GM19455 (cell line): ENCODE results near the gene PCDH15.
"Not testable (repeated sequence)": the region's sequence is repeated elsewhere in the genome, so short reads cannot be mapped to it uniquely, and the experiment has no call there.

ENCODE experiments used
- ATAC-seq: cut with Tn5 transposase; IDR thresholded peaks from one replicate; pipeline ENCODE4 v1.9.1; 2021; ENCODE audit not compliant: unreplicated experiment

PCDH15 gene

DNA sequence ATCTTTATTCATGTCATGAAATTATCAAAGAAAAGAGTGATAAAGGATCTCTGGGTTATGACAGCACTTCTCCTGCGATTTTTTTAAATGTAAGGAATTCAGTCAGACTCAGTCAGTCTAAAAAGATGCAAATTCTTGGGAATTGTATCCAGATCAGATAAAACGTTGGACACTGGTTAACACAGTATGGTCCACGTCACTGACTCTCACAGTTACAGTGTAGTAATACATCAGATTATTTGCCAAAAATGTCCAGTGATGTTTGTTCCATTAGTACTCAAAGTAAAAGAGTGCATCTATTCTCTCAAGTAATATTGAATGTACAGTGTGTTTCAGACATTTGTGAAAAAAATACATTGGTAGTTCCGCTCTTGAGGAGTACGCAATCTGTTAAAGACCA is 224.5 kb downstream of the PCDH15 start:
- ATAC-seq, result no peak

DNA sequence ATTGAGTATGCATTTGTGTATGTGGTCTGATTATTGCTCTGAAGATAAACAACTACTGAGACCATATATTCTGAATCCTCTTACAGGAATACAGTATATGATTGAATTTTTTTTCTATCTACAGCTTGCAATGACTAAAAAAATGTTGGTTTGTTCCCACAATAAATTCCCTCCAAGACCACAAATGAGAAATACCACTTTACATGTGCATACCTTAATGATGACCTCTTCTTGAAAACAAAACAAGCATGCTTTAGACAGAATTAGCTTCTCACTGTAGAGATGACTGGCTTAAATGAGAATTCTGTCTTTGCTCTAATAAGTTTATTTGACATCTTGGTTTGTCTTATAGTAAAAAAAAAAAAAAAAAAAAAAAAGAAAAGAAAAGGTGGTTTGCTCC is 241.5 kb downstream of the PCDH15 start:
- no peak for ATAC-seq

DNA sequence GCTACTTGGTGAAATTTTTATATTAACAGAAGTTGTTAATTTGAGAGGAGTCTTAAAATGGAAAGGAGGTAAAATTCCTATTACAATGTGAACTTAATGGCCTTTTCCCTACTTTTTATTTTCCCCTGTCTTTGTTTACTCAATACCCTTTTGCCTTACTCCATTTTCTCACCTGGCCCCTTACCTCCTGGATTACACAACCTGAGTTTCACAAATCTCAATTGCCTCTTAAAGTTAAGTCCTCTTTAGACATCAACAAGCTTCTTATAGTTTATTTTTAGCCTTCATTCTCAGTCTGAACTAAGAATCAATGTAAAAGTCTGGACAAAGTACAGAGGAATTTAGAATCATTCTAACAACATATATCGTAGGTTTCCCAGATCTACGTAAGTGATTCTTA is 247.0 kb downstream of the PCDH15 start:
- no peak for ATAC-seq

DNA sequence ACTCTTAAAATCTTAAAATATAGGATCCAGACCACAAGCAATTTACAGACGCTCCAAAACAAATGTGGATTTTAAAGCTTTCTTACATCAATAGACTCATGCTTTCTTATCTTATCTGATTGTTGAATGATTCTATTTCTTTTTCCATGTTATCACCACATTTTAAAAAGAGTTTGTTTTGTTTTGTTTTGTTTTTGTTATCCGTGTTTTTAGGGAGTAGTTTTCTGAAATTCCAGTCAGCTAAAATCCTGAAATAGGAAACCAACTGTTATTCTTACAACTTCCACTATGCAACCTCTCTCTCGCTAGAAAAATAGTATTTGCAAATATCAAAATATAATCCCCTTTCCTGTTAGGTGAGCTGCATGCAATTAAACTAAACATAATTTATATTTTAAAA is 251.0 kb downstream of the PCDH15 start:
- no peak for ATAC-seq

DNA sequence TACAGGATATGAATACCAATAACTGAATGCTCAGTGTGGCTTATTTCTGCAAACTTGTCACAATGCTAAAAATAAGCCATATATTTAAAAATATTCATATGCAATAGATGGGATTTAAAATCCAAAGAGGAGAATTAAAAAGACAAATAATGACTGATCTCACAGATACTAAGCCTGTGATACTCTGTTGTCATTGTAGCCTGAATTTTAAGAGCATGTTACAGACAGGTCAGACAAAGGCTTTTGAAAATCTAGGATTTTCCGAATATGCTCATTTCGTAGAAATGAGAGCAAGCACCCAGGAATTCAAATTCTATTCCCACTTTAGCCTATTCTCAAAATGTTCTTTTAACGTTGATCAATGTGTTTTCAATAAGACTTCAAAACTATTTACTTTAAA is 269.7 kb downstream of the PCDH15 start:
- no peak for ATAC-seq

DNA sequence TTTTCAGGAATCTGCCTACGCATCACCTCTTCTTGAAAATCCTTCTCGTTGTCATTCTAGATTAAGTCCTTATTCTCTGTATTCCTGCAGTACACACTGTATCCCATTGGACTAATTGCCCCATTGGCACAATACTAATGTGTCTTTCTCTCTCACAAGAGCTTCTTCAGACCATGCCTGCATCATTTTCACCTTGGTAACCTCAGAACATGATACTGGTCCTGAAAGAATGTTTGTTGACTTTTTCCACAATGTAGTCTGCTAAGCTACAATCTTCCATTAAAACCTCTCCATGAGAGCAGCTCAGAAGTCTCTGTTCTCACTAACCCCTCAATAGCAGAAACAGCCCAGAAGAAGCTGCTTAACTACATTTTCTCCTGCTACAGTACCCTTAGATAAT is 270.7 kb downstream of the PCDH15 start:
- no peak for ATAC-seq

DNA sequence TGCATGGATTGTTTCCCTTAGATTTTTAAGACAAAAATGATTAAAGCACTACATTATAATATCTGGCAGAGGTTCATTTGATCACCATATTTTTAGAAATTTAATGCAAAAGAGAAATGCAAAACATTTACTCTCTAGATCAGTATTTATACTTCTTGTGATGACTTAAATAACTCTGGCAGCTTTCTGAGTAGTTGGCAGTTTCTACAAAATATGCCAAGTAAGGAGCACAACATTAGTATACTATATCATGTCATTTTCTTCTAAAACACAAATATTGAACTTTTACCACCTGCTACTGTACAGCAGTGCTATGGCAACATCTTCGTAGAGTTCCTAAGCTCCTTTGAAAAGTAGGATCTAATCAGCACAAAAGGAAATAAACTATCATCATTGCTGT is 275.2 kb downstream of the PCDH15 start:
- ATAC-seq, result no peak

DNA sequence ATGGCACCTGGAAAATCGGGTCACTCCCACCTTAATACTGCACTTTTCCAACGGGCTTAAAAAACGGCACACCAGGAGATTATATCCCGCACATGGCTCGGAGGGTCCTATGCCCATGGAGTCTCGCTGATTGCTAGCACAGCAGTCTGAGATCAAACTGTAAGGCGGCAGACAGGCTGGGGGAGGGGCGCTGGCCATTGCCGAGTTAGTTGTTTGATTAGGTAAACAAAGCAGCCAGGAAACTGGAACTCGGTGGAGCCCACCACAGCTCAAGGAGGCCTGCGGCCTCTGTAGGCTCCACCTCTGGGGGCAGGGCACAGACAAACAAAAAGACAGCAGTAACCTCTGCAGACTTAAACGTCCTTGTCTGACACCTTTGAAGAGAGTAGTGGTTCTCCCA is 285.8 kb downstream of the PCDH15 start:
- ATAC-seq, result not testable (repeated sequence)

DNA sequence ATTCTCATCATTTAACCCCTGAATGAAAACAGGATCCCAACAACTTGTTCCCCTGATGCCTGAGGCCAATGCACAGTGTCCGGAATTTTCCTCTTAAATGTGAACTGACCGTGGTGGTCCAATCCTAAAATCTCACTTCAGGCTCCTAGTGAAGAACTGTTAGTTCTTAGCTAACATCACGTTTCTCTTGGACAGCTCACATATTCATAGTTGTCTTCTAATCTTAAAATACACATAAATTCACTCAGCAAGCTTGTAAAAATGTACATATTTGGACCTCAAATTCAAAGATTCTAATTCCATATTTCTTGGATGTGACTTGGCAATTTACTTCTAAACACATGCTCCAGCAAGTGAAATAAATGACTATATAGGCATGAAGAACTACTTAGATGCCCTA is 297.2 kb downstream of the PCDH15 start:
- ATAC-seq, result no peak

DNA sequence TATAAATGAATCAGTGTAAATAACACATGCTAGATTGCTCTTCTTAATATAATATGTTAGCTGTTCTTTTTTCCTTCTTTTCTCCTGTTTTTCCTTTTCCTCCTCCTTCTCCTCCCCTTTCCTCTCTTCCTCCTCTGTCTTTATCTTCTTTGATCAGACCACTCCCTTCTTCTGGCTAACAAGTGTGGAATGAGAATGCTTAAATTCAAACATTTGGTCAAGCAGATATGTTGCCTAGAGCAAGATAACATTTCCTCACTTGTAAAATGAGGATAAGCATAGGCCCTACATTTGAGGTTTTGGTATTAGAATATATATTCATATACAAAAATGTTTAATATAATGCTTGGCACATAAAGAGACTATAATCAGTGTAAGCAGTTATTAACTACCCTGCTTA is 299.1 kb downstream of the PCDH15 start:
- ATAC-seq, result no peak

DNA sequence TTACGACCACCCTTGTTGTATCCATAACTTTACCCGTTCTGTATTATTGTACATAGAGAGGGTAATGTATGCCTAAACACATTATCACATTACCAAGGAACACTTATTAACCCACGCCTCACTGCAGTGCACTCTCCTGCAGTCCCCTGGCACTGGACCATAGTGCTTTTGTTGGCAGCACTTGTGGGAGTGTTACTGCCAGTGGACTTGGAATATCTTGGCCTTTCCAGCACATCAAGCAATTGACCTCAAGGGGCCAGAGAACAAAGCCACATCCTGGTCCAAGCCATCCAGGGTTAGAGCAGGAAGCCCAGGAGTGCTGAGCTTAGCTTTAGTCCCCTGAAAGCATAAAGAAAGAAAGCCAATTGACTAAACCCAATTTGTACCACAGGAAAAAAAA is 304.2 kb downstream of the PCDH15 start:
- ATAC-seq, result no peak

DNA sequence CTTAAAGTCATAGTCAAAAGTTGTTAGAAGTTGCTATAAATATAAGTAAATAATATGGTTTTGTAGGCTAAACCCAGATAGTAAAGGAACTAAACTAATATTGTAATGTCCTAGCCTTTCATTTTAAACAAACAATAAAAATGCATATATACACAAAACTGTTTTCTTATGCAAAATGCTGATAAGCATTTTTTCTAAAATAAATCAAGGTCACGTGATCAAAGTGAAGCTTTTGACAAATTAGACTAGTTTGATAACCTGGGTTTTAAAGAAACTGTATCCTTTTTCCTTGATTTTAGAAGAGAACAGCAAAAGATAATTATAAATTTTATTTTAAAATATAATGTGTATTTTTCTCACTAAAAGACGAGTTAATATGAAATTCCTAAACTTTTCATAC is 313.3 kb downstream of the PCDH15 start:
- ATAC-seq, result no peak

DNA sequence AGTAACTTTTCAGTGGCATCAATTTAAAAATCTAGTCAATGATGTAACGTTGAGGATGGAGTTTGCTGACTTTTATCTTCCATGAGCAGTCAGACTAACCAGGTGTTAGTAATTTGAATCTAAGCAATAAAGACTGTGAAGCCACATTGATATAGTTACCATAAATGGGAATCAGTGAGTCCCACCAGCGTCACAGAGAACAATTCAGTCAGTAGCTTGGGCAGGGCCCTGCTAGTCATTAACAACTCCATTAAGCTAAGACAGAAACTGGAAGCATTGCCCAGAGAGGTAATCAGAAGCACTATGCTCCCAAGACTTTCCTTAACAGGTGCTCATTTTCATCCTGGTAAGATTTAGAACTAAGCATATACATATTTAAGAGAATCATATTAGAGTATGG is 315.1 kb downstream of the PCDH15 start:
- no peak for ATAC-seq

DNA sequence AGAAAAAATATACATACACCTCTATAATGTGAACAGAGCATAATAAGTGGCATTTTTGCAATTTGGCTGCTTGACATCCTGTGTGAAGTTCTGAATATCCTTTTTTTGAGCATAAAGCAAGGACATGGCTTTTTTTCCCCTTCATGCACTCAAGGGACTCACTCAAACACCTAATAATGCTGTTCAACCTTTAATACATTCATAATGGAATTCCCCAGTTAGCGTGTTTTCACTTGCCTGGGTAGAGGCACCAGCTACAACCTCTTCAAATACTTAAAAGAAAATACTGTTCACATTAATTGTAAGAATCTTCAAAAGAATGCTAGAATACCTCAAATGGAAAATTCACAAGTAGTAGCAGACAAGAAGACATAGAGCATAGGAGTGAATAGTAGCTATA is 316.8 kb downstream of the PCDH15 start:
- ATAC-seq, result no peak

DNA sequence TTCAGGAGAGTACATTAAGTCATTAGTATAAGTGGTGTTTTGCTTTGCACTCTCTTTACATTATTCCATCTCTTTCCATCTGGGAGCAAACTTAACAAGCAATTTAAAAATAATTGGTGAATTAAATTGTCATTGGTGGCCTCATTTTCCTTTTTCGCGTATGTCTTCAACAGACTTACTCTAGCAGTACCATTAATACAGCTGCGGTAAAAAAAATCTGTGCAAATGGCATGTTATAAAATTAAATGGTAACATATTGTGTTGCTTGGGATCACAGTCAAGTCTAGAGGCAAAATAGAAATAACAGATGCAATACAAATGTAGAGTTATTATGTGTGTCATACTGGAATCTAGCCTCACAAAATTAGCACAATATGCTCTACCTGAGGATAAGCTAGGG is 322.4 kb downstream of the PCDH15 start:
- ATAC-seq, result no peak

DNA sequence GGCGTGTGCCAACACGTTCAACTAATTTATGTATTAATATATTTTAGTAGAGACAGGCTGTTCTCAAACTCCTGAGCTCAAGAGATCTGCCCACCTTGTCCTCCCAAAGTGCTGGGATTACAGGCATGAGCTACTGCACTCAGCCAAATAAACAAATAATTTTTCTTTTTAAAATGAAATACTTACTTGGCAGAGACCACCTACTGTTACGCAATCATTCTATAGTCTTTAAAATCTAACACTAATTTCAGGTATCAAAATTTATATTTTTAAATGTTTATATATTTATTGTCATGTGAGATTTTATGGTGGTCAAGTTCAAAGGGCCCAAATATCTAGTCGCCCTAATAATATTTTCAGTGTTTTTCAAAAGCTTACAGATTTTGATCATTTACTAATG is 323.3 kb downstream of the PCDH15 start:
- ATAC-seq, result no peak

DNA sequence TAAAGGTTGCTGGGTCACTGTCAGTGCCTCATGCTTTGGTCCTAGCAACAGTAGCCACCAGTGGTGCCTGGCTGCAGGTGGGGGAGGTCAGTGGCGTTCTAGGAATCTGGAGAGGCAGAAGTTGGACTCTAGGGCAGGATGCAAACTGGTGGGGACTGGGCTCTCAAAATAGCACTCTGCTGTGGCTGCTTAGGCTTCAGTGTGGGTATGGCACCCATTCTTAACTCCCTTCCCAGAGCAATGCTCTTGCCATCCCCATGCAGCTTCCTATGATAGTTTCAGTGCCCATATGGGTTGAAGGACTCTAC is 330.8 kb downstream of the PCDH15 start:
- ATAC-seq, result no peak

DNA sequence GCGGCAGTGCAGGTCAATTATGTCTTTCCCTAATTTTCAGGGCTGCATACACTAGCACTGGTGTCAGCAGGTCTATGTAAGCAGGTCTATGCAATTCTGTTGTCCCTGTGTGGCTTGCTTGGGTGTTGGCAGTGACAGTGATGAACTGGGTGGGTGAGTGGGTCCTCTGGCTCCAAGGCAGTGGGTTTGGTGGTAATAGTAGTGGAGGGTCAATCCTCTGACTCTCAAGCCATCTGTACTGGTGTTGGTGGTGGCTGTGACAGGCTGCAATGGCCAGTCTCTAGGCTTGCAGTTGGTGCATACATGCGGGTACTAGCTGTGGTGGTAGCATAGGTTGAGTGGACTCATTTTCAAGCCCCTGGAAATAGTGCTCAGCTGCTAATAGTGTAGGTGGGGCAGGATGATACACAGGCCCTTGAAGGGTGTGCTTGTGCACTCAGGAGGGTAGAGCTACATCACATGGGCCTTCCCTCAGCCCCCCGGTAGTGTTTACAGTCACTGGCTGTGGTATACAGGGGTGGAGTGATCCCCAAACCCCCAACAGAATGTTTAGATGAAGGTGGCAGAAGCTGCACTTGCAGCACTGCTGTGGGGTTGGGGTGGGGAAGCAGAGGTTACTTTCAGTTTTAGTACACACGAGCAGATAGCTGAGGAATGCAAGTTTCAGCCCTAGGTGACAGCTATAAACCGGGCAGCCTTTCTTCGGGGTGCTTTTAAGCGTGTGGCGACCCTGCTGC is 331.3 kb downstream of the PCDH15 start:
- no peak for ATAC-seq

DNA sequence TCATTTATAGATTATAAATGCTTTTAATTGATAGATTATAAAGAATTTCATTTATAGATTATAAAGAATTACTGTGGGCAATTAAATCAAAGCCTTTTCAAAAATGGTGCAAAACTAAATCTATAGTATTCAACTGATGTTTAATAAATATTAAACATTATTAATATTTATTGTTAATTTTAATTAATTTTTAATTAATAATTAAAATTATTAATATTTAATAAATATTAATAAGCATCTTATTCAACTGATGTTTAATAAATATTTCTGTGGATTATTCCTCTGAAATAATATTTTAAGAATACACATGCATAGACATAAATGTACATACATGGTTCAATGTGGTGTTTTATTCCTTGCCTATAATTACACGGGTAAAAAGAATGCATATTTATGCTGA is 346.8 kb downstream of the PCDH15 start:
- ATAC-seq, result no peak

DNA sequence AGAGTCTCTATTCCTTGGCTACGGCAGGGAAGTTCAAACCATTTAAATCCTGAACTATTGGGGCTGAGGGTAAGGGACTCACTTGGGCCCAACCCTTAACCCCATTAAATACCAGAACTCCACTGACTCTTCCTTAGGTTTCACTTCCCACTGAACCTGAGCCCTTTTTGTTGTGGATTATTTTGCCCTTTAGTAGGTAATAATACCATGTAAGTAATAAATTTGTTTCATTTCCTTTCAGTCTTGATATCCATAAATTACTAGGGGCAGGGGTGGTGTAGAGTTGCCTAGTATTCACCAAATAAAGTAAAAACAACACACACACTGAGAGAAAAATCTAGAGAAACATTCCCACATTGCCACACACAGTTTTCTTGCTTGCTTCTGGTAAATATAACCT is 352.0 kb downstream of the PCDH15 start:
- ATAC-seq, result no peak

DNA sequence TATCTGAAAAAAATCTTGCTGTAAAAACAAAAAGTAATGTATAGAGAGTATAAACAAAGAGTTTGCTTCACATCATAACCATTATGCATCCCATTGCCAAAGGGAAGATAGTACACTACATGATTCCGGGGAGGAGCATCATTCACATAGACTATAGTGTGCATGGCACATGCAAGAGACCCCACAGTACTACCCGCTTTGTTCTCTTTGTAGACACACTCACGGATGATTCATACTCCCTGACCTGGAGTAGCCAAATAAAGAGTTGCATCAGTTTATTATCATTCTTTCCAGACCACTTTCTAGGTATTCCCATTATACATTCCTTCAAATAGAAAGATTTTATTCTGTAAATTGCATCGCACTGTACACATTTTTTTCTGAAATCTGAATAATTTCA is 356.9 kb downstream of the PCDH15 start:
- ATAC-seq, result no peak

DNA sequence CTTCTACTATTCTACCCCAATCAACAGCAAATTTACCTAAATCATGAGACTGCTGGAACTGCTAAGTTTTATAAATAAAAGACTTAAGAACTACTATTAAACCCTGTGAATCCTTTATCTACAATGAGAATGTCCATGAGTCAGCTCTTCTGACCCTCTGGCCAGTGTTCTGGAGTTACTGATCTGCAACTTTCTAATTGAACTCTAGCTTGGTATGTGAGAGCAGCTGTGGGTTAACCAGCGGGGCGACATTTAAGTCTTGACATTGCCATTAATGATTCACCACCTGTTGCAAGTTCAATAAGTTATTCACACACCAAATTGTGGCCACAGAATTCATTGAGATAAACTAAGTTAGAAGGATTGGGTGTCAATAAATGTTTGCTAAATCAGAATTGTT is 359.8 kb downstream of the PCDH15 start:
- no peak for ATAC-seq

DNA sequence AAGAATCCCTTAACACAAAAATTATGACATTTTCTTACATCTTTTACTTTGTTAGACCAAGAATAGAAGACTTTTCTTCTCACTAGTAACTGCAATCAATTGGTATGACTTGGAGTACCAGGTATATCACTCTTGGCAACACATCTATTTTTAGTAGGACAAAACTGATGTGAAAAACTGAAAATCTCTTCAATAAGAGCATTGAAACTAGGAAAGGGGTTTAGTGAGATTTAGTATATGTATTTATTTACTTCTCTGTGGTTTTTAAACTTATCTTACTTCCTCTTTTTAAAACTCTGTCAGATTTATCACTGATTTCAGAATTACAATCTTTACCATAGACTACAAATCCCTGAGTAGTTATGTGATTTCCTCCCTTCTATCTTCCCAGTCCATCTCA is 366.2 kb downstream of the PCDH15 start:
- peak; percentile 52 for ATAC-seq

DNA sequence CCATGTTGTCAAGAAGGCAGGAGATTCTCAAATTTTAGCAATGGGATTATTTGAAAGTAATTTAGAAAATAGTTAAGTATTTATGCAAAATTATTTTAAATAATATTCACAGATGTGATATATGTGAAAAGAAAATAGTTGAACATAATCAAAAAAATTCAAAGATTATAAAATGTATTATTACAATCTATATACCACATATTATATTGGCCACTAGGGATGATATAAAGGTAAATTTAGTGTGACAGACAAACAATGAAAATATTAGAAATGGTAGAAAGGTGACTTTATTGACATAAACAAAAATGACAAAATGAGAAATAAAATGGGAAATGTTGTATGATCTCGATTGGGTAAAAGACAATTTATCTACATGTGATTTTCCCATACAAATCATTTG is 385.5 kb downstream of the PCDH15 start:
- ATAC-seq, result no peak
